ENCODE measurements around the gene OSBPL6.
A peak's percentile ranks its signal among the peaks of the same experiment; 100 is the strongest.
"Not testable (repeated sequence)": the region's sequence is repeated elsewhere in the genome, so short reads cannot be mapped to it uniquely, and the experiment has no call there.

Gene OSBPL6

GRCh38 chr2:178193823-178194599, at the start of gene OSBPL6:
Gene OSBPL6, plus strand, starts transcription at chr2:178194512. Its CDS starts 111,673 bp downstream, at chr2:178306185.
- peak; percentile 85 for DNase-seq (ENCODE audit: low read depth)

- peak; percentile 68 for DNase-seq (ENCODE audit: low read depth)
Observed at GRCh38 chr2:178152033-178152432, 42.3 kb upstream of the OSBPL6 start.

- DNase-seq (ENCODE audit: low read depth): no peak
Observed at GRCh38 chr2:178152542-178152941, 41.8 kb upstream of the OSBPL6 start.

- no peak for DNase-seq (ENCODE audit: low read depth)
Observed at GRCh38 chr2:178152977-178153376, 41.3 kb upstream of the OSBPL6 start.

GRCh38 chr2:178153878-178154277, 40.4 kb upstream of the OSBPL6 start:
- DNase-seq (ENCODE audit: low read depth): not testable (repeated sequence)

- DNase-seq (ENCODE audit: low read depth): no peak
Observed at GRCh38 chr2:178155524-178155923, 38.8 kb upstream of the OSBPL6 start.

GRCh38 chr2:178157574-178157973, 36.7 kb upstream of the OSBPL6 start:
- DNase-seq (ENCODE audit: low read depth): no peak

GRCh38 chr2:178159966-178160365, 34.3 kb upstream of the OSBPL6 start:
- no peak for DNase-seq (ENCODE audit: low read depth)

GRCh38 chr2:178160601-178161000, 33.7 kb upstream of the OSBPL6 start:
- no peak for DNase-seq (ENCODE audit: low read depth)

- DNase-seq (ENCODE audit: low read depth): no peak
Observed at GRCh38 chr2:178163395-178163794, 30.9 kb upstream of the OSBPL6 start.

- no peak for DNase-seq (ENCODE audit: low read depth)
Observed at GRCh38 chr2:178163911-178164310, 30.4 kb upstream of the OSBPL6 start.

GRCh38 chr2:178173657-178174056, 20.7 kb upstream of the OSBPL6 start:
- no peak for DNase-seq (ENCODE audit: low read depth)

GRCh38 chr2:178177066-178177679, 17.1 kb upstream of the OSBPL6 start:
- no peak for DNase-seq (ENCODE audit: low read depth)

- DNase-seq (ENCODE audit: low read depth): not testable (repeated sequence)
Observed at GRCh38 chr2:178180648-178181047, 13.7 kb upstream of the OSBPL6 start.

GRCh38 chr2:178187861-178188260, 6.5 kb upstream of the OSBPL6 start:
- DNase-seq (ENCODE audit: low read depth): no peak

GRCh38 chr2:178188466-178188865, 5.8 kb upstream of the OSBPL6 start:
- no peak for DNase-seq (ENCODE audit: low read depth)

GRCh38 chr2:178191004-178191508, 3.3 kb upstream of the OSBPL6 start:
- no peak for DNase-seq (ENCODE audit: low read depth)

GRCh38 chr2:178191511-178191910, 2.8 kb upstream of the OSBPL6 start:
- no peak for DNase-seq (ENCODE audit: low read depth)

- no peak for DNase-seq (ENCODE audit: low read depth)
Observed at GRCh38 chr2:178193496-178193822, 853 bp upstream of the OSBPL6 start.

GRCh38 chr2:178194600-178195389, 483 bp downstream of the OSBPL6 start:
- peak; percentile 40 for DNase-seq (ENCODE audit: low read depth)

- no peak for DNase-seq (ENCODE audit: low read depth)
Observed at GRCh38 chr2:178195390-178196166, 1.3 kb downstream of the OSBPL6 start.

- DNase-seq (ENCODE audit: low read depth): no peak
Observed at GRCh38 chr2:178197791-178198190, 3.5 kb downstream of the OSBPL6 start.

All from fibroblast of gingiva (primary cell).